ELF-1 (cell line): ENCODE measurements around the gene MBD6.
"Not testable (repeated sequence)": the region's sequence is repeated elsewhere in the genome, so short reads cannot be mapped to it uniquely, and the experiment has no call there.

Source experiments
- DNase-seq: peaks from one replicate; pipeline ENCODE4 v3.0.0-alpha.2; 2016; ENCODE audit warnings: low read depth, low spot score

MBD6 gene

DNA sequence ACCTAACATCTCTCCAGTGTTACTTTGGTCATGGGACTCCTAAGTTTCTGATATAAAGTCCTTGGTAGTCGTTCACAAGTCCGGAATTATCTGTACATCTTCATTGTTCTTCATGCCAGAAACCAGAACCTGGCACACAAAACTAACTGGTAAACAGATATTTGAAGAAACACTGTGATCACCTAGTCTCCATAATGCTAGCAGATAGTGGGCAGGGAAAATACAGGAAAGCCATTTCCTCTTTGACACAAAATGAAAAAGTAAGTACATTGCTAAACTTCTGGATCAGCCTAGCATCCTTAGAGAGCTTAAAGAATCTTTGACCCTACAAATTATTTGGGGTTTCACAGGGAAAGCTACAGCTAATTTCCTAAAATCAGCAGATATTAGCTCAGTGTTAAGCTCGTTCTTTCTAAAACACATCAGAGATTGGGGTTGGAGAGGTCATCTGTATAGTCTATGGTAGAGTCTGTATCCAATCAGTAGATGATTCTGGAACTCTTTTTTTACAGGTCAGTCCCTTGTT lies 7.2 kb upstream of the MBD6 start:
- DNase-seq: no peak

DNA sequence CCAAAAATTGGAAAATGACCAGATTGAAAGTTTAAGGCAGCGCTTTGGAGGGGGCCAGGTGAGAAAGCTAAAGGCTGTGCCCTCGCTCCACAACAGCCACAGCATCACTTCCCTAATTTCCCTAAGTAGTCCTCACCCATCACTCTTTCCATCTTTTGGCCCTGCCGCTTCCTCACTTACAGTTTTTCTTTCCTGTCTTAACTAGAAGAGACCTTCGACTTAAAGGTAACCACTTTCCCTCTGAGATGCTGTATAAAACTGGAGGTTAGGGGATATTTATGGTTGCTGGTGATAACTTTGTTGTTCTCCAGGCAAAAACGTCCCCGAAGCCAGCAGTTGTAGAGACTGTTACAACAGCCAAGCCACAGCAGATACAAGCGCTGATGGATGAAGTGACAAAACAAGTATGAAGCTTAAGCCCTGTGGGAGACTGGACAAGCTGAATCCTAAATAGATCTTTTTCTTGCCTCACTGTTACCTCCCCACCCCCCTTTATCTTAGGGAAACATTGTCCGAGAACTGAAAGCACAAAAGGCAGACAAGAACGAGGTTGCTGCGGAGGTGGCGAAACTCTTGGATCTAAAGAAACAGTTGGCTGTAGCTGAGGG lies 6.6 kb upstream of the MBD6 start:
- no peak for DNase-seq

DNA sequence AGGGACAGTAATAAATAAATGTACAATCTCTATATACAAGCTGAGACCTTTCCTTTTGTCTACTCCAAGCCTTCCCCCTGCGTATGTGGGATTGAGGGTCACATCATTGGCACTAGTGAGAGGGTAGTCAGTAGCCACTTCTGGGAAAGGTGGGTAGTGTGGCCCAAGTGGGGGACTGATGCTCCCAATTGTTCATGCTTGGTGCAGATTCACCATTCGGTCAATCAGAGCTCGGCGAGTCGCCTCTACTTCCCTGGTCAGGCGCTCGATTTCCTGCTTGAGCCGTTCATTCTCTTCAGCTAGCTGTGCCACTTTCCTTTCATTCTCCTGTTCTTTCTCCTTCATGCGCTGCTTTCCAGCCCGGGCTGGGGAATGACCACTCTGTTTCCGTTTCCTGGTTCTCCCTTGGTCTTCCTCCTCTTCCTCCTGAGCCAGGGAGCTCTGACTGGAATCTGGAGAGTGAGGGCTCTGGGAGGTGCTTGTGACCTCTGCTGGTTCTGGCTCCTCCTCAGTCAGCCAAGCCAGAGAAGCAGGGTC lies 5.9 kb upstream of the MBD6 start:
- no peak for DNase-seq

DNA sequence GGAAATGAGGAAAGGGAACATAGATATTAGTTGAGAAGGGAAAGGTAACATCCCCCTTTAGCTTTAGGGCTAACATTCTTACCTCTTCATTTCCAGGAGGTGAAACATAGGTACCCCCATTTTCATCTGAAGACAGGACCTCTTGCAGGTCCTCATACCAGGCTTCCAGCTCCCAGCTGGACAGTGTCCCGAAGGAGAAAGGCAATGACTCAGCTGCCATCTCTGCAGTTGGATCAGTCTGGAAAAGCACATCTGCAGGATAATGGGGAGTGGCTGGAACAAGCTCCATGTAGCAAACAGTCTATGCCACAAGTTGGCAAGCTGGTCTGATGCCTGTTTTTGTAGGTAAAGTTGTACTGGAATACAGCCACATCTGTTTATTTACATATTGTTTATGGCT lies 5.4 kb upstream of the MBD6 start:
- no peak for DNase-seq

DNA sequence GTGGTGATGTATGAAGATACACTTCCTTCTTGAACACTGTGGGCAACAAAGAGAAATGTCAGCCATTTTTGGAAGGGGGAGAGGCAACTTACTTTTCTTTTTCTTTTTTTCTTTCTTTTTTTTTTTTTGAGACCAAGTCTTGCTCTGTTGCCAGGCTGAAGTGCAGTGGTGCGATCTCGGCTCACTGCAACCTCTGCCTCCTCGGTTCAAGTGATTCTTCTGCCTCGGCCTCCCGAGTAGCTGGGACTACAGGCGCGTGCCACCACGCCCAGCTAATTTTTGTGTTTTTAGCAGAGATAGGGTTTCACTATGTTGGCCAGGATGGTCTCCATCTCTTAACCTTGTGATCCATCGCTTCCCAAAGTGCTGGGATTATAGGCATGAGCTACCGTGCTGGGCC lies 4.9 kb upstream of the MBD6 start:
- DNase-seq: not testable (repeated sequence)

DNA sequence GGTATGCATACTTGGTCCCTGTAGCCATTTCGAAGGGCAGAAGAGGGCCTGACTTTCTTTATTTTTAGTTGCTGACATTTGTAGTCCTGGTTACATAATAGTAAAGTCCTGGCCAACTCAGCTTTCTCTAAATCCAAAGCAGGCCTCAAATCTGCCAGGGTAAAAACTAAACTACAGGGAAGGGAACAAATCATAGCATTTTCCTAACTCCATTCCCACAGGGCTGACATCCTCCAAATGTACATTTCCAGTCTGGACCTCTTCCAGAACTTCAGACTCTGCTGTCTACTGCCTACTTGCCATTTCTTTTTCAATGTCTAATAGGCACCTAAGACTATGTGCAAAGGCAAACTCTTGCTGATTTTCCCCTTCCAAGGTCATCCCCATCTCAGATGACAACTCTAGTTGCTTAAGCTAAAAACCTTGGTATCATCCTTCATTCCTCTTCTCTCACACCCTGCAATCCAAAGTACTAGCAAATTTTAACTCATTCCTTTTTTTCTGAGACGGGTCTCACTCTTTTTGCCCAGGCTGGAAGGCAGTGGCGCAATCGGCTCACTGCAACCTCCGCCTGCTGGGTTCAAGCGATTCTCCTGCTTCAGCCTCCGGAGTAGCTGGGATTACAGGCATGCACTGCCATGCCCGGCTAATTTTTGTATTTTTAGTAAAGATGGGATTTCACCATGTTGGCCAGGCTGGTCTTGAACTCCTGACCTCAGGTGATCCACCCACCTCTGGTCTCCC lies 4.3 kb upstream of the MBD6 start:
- DNase-seq: no peak

DNA sequence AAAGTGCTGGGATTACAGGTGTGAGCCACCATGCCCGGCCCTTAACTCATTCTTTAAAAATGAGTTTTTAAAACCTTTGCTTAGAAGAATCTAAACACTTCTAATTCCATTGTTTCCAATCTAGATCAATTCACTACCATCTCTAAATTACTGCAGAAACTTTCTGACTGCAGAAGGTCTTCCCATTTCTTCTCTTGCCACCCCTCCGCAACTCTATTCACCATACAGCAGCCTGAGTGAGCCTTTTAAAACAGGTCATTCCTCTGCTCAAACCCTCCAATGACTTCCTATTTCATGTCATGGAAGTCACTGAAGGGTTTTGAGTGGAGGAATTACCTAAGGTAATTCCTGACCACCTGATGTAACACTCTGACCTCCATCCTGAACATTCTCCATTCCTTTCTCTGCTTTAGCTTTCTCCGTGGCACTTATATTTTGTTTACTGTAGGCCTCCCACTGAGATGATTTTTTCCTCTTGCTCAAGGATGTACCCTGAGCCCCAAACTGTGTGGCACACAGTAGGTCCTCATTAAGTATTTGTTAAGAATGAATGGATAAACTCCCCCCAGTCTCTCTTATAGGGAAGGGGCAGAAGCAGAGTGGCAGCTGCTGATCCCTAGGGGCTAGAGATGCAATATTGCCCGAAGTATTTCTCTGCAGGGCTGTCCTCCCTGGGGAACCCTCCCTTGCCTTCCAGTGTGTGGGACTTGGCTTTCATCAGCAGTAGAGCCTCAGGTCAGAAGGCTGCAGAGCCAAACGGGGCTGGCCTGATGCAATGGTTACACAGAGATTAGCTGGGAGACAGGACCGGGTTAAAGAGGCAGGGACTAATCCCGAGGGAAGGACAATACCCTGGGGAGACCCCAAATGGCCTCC lies 3.5 kb upstream of the MBD6 start:
- DNase-seq: peak; percentile 72

DNA sequence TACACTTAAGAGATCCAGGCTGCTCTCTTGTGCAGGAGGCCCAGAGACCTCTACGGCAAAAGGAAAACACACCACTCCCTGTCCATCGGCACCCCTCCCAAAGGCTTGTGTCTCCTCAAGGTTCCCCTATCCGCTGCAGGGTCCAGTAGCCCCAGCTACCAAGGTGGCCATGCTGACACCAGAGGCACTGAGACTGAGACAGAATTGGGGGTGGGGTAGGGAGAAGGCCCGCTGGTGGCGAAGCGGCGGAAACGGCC lies 2.9 kb upstream of the MBD6 start:
- DNase-seq: peak; percentile 71

DNA sequence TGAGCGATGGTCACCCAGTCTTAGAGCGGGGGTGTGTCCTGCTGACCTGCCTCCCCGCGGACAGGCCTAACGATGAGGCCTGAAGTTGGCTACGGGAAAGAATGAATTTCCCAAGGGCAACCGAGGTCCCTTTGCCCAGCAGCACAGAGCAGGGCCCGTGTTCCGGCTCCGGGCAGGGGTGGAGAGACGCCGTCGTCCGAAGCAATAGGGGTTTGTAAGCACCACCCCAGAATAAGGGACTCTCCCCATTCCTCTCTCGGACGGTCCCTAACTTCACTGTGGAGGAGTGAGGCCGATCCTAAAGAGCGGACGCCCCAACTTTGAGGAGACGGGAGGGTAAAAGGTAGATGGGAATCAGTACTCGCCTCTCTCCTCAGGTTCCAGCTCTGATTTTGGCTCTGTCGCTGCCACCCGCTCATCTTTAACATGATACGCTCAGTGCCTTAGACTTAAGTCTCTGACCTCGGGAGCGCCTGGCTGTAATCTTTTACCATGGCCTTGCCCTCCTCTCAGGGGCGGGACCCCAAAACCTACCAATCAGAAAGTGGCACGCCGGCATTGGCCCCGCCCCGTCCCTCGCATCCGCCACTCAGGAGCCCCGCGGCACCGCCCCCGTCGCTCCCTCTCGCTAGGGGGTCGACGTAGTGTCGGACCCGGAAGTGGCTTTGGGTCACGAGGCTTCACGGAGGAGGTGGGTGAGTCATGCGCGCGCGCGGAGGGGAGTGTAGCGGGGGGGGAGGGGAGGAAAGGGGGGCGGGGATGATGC lies 2.4 kb upstream of the MBD6 start, which contains the start of gene DDIT3:
Gene DDIT3, minus strand, starts transcription at position 462 of the 766 bp plus-strand sequence. CDS start 3,108 bp downstream, outside the sequence.
- peak; percentile 99 for DNase-seq

DNA sequence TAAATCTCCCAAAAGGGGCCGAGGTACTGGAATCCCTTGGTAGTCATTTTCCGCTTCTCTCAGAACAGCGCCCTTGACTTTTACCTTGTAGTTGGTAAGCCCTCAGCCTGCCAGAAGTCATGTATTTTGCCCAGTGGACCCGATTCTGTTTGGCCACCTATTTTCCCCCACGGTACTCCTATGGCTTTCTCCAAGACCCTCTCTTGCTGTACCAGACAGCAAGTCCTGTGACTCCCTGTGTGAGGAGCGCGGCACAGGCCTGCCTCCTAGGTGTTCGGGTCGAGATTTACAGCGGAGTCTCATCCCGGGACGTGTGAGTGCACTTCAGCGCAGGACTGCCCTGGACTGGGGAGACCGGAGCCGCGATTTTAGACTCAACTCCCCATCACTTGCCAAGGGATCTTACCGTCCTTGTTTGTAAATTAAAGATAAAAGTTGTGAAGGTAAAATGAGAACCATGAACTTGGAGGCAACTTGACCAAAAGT lies 1.1 kb upstream of the MBD6 start:
- DNase-seq: peak; percentile 79

DNA sequence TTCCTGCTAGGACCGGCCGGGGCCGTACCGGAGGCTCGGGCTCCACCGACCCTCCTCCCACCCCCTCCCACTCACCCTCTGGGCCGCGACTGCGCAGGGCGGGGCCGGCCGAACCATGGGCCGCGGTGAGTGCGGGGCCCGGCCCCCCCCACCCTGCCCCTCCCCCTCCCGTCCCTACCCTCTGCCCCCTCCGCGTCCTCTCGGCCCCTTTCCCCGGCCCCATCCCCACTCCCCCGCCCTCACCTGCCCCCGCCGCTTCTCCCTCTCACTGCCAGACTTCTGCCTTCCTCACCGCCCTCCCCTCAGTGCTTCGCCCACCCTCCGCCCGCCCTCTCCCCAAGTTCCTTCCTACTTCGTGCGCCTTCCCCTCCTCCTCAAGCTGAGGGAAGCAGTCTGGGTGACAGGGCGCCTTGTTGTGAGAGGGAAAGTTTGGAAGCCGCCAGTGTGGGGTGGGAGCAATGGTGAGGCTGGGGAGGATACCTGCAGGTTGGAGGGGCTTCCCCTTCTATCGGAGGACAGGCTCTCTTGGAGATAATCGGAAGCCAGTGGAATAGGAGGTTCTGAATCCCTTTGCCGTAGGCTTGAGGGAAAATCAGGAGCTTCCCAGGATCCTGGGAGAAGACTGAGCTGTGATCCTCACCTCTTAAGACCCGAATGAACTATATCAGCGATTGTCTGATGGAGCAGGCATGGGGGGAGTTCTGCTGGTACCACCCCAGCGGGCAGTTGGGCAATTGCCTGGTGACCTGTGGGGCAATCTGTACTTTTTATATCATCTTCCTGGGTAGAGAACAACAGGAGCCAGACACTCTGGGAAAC lies 472 bp downstream of the MBD6 start:
- peak; percentile 50 for DNase-seq

DNA sequence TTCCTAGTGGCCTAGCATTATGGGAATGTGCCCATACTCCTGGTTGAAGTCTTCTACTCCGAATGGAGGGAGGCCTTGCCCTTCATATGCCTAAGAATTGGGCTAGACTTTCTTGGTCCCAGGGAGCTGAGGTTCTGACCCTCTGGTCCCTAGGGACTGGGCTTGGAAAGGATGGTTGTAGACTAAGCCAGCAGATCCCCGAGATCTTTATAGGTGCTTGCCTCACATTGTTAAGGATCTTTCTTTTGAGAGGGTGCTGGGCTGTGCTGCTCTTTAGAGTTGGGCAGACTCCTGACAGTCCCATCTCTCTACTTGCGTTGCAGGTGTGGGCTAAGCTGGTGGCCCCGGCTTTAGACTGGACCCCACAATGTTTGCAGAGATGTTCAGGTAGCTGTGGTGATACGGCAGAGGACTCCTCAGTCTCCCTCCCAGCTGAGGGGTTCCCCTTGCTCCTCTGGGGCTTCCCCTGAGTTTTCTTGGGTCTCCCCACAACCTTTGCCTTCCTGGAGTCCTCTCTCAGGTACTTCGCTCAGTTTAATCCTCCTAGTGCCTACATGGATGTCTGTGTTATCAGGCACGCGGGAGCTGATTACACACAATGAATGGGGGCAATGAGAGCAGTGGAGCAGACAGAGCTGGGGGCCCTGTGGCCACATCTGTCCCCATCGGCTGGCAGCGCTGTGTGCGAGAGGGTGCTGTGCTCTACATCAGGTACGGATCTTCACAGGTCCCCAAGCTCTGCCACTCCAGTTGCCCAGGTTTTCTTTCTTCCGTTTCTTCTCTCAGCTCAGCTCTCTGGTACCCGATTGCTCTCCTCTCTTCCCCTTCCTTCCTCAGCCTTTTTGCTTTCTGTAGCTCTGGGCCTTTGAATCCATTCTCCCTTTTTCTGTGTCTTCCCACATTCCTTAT lies 1.3 kb downstream of the MBD6 start:
- DNase-seq: no peak

DNA sequence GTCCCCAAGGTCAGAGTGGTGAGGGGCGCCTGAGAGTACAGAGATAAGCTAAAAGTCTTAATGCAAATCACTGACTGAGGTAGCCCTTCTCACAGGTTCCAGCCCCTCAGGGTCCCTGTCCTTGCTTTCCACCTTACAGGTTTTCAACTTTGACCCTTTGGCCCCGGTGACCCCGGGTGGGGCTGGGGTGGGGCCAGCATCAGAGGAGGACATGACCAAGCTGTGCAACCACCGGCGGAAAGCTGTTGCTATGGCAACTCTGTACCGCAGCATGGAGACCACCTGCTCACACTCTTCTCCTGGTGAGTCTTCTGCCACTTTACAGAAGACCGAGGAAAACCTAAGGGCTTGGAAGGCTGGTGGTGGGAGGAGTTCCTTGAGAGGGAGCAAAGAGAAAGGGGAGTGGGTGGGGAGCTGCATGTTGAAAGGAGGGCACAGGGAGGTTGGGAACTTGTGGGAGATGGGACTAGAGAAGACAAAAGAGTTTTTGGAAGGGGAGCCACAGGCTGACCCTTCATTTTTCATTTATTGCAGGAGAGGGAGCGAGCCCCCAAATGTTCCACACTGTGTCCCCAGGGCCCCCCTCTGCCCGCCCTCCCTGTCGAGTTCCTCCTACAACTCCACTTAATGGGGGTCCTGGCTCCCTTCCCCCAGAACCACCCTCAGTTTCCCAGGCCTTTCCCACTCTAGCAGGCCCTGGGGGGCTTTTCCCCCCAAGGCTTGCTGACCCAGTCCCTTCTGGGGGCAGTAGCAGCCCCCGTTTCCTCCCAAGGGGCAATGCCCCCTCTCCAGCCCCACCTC lies 2.4 kb downstream of the MBD6 start:
- DNase-seq: no peak

DNA sequence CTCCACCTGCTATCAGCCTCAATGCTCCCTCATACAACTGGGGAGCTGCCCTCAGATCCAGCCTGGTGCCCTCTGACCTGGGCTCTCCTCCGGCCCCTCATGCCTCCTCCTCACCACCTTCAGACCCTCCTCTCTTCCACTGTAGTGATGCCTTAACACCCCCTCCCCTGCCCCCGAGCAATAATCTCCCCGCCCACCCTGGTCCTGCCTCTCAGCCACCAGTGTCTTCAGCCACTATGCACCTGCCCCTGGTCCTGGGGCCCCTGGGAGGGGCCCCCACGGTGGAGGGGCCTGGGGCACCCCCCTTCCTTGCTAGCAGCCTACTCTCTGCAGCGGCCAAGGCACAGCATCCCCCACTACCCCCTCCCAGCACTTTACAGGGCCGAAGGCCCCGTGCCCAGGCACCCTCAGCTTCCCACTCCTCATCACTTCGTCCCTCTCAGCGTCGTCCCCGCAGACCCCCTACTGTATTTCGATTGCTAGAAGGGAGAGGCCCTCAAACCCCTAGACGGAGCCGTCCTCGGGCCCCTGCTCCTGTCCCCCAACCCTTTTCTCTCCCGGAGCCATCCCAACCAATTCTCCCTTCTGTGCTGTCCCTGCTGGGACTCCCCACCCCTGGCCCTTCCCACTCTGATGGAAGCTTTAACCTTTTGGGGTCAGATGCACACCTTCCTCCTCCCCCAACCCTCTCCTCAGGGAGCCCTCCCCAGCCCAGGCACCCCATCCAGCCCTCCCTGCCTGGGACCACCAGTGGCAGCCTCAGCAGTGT lies 3.2 kb downstream of the MBD6 start:
- DNase-seq: no peak

DNA sequence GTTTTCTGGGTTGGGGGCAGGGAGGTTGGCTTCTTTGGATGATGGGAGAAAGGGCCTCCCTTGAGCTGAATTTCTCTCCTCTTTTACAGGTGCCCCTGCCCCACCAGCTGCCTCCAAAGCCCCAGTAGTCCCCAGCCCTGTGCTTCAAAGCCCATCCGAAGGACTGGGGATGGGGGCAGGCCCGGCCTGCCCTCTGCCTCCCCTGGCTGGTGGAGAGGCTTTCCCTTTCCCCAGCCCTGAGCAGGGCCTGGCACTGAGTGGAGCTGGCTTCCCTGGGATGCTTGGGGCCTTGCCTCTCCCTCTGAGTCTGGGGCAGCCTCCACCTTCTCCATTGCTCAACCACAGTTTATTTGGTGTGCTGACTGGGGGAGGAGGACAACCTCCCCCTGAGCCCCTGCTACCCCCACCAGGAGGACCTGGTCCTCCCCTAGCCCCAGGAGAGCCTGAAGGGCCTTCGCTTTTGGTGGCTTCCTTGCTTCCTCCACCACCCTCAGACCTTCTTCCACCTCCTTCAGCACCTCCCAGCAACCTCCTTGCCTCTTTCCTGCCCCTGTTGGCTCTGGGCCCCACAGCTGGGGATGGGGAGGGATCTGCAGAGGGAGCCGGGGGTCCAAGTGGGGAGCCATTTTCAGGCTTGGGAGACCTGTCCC lies 4.0 kb downstream of the MBD6 start:
- DNase-seq: no peak

DNA sequence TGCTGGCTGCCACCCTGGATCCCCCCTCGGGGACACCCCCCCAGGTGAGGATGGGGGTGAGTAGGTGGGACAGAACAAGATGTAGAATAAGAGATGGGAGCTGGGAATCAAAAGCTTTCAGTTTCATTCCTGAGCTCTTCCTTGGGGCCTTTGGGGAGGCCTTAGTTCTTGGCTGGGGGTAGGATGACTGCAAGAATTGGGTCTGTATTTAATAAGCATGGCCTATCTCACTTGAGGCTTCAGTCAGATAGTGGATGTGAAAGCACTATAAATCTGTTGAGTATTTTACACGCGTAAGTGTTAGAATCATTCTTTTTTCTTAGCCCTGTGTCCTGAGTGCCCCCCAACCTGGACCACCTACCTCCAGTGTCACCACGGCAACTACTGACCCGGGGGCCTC lies 4.6 kb downstream of the MBD6 start:
- DNase-seq: no peak

DNA sequence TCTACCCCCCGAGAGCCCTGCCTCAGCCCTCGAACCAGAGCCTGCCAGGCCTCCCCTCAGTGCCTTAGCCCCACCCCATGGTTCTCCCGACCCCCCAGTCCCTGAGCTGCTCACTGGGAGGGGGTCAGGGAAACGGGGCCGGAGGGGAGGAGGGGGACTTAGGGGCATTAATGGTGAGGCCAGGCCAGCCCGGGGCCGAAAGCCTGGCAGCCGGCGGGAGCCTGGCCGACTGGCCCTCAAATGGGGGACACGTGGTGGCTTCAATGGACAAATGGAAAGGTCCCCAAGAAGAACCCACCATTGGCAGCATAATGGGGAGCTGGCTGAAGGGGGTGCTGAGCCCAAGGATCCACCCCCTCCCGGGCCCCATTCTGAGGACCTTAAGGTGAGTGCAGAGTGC lies 5.6 kb downstream of the MBD6 start:
- no peak for DNase-seq
